Stomach (tissue), 4 donors: Measurements from ENCODE around the gene RGS7BP.

Source experiments
- CTCF ChIP-seq, 7 experiments: fragments of 450-650 bp in 4 of 7; fragments of 200-600 bp in 3 of 7; sonication (generic) in 3 of 7; IDR thresholded peaks; one replicate each; pipeline ENCODE4 v1.5.1; 2016 to 2019; ENCODE audit warnings: antibody characterized with exemption in 7 of 7, control low read depth in 2 of 7, mild to moderate bottlenecking in 1 of 7
- POLR2AphosphoS5 ChIP-seq, 3 donors: sonication (generic); formaldehyde crosslinking; IDR thresholded peaks; one replicate each; pipeline ENCODE4 v1.6.1; 2016; ENCODE audit warnings: antibody characterized with exemption in 3 of 3

GRCh38 chr5:64566310-64566916 lies 60.6 kb downstream of the RGS7BP start:
- TF ChIP-seq POLR2AphosphoS5 (IDR thresholded peaks at IDR 0.05) (no peak), CTCF (IDR thresholded peaks at IDR 0.05) (no peak)
